Thyroid gland (tissue), 4 donors: ENCODE data around the gene CR1.
"Not testable (repeated sequence)": the region's sequence is repeated elsewhere in the genome, so short reads cannot be mapped to it uniquely, and the experiment has no call there.

Experiments used
- CTCF ChIP-seq, 6 experiments: fragments of 200-600 bp in 3 of 6; fragments of 450-650 bp in 3 of 6; sonication (generic) in 3 of 6; IDR thresholded peaks; one replicate each; pipeline ENCODE4 v1.5.1; 2016 to 2019; ENCODE audit warnings: antibody characterized with exemption in 6 of 6, mild to moderate bottlenecking in 2 of 6, inconsistent platforms in 1 of 6, moderate library complexity in 1 of 6
- POLR2A ChIP-seq, 2 donors: fragments of 450-650 bp; IDR thresholded peaks; one replicate each; pipeline ENCODE4 v1.6.1; 2017; ENCODE audit warnings: antibody characterized with exemption in 2 of 2, mild to moderate bottlenecking in 2 of 2, moderate library complexity in 1 of 2

- not testable (repeated sequence) for TF ChIP-seq POLR2A, CTCF (IDR thresholded peaks at IDR 0.05)
Measured at GRCh38 chr1:207591205-207591604, 95.2 kb downstream of the CR1 start.
